ENCODE results near the gene MSX1.

DNA sequence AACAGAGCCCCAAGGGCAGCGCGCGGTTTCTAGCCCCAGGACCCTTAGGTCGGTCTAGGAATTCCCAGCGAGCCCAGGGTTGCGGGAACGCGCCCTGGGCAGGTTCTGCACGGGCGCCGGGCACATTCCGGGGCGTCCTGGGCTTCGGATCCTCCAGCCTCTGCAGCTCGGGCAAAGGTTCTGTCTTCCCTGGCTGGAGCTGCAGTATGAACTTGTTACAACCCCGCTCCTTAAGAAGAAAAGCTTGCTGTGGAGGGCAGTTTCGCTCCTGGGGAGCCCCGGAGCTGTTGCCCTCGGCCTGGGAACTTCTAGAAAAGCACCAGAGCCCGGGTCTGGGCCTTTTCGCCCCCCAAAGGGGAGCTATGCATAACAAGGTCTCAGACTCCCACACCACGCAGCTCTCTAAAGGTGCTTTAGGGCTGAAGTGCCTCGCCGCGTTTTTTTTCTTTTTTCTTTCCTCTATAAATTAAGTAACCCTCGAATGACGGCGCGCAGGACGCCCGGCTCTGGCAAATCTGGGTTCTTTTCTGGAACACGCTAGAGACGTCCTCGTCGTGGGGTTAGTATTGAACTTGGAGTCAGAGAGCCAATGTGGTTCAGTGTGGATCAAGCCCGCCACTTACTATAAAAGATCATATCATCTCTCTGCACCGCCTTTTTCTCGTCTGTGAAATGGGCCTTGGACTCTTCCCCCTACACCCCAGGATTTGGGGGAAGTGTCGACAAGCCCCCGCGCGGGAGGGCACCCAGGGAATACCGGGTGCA is 5.7 kb downstream of the MSX1 start:
- TF ChIP-seq, protein P1, sequence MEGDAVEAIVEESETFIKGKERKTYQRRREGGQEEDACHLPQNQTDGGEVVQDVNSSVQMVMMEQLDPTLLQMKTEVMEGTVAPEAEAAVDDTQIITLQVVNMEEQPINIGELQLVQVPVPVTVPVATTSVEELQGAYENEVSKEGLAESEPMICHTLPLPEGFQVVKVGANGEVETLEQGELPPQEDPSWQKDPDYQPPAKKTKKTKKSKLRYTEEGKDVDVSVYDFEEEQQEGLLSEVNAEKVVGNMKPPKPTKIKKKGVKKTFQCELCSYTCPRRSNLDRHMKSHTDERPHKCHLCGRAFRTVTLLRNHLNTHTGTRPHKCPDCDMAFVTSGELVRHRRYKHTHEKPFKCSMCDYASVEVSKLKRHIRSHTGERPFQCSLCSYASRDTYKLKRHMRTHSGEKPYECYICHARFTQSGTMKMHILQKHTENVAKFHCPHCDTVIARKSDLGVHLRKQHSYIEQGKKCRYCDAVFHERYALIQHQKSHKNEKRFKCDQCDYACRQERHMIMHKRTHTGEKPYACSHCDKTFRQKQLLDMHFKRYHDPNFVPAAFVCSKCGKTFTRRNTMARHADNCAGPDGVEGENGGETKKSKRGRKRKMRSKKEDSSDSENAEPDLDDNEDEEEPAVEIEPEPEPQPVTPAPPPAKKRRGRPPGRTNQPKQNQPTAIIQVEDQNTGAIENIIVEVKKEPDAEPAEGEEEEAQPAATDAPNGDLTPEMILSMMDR (IDR thresholded peaks at IDR 0.05) = no peak
- no peak for TF ChIP-seq POLR2A (IDR thresholded peaks at IDR 0.05)
- no peak for TF ChIP-seq EP300 (IDR thresholded peaks at IDR 0.05)

Measured in ovary (tissue), 3 donors.